Measurements from ENCODE around the gene CAMKMT.

The CAMKMT gene

DNA sequence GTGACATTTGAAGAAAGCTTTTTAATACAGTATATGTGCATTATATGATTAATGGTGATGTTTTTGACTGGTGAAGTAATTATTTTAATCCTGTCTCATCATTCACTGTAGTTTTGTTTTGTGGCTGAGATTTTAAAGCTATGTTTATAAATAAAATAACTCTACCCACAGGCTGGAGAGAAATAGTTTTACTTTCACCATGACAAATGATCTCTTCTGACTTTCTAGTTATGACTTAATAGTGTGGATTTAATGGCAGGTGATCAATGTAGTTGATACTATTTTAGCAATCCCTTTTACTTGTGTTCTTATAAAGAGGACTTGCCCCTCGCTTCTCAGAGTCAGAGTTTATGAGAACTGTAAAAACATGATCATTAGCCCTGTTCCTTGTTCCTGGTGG is 290.2 kb downstream of the CAMKMT start:
- no peak for DNase-seq (ENCODE audit: low read depth)

DNA sequence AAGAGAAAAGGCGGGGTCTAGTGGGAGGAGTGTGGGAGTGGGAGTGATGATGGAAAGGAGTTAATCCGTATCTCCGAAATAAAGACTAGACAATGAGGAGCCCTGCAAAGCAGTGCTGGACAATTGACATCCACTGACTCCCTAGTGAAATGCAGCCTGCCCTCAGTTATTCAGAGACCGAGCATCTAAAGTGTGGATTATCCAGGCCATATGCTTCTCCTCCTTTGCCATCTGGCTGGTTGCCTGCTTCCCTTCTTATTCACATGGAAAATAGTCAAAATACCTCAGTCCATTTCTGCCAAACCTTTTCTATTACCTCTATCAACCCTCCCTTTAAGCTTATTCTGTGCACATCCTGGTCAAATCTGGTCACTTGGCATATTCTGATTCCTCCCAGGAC is 291.0 kb downstream of the CAMKMT start:
- no peak for DNase-seq (ENCODE audit: low read depth)

DNA sequence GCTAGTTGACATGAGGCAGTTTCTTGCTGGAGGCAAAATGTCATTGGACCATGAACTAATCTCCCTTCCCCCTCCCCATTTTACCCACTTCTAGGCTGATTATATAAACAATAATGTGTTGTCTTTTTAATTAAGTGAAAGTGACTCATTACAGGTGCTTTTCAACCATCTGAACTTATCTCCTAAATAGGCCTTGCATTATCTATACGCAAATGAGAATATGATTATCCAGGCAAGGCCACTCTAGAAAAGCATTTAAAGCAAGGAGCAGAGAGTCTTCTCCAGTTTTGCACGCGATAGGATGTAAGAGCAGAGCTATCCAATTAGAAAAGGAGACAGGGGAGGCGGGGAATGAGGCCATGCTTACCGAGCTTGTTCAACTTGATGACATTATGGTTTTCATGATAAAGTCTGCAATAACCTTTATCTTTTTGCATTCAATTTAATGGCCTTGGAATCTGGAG is 293.7 kb downstream of the CAMKMT start:
- DNase-seq (ENCODE audit: low read depth): no peak

DNA sequence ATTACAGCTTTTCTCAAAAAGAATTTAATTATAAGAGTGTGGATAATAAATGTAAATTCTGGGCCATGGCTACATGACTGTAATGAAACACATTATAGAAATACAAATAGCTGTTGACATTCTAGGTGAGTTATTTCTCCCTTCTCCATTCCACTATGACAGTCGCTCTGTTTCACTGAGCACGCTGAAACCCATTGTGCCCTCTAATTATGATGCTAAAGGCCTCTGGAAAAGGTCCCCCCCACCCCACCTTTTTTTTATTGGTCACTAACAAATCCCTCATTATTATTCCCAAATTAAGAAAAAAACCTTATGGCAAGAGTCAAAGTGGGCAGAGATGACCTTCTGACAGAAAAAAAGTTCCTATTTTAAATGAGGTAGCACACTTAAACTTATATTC is 294.7 kb downstream of the CAMKMT start:
- no peak for DNase-seq (ENCODE audit: low read depth)

DNA sequence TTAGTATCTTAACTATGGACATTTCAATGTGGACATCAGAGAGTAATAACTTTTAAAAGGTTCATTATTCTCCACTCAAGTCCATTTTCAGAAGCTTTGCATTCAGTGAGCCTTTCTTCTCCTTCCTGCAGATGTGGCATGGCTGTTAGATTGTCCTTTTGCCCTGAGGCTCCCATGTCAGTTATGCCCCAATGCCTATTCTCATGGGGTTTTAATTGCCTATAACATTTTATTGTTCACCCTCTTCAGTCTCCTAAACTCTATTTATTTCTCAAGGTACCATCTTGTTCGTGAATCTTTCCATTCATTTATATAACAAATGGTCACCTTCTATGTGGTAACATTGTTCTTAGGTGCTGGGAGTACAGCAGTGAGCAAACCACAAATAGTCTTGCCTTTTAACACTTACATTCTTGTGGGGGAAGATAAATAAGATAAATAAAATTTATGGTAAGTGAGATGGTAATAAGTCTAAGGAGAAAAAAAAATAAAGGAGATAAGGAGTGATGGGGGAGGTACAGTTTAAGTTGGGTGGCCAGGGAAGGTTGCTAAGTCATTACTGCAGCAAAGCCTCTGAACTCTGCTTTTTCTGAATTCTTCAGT is 301.8 kb downstream of the CAMKMT start:
- DNase-seq (ENCODE audit: low read depth): no peak

DNA sequence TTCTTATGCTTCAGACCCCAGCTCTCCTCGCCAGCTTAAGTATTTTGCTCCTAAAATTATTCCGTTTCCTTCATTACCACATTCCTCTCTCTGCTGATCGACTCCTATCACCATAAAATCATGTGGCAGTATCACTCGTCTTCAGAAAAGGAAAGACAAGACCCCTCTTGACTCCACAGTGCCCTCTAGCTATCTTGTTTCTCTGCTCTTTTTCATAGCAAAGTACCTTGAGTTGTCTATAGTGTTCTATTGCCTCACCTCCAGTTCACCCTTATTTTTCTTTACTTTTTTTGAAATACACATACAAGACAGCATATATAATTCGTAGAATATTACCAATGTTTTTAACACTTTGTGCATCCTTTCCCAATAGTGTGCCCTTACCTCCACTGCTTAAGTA is 306.6 kb downstream of the CAMKMT start:
- DNase-seq (ENCODE audit: low read depth): no peak

DNA sequence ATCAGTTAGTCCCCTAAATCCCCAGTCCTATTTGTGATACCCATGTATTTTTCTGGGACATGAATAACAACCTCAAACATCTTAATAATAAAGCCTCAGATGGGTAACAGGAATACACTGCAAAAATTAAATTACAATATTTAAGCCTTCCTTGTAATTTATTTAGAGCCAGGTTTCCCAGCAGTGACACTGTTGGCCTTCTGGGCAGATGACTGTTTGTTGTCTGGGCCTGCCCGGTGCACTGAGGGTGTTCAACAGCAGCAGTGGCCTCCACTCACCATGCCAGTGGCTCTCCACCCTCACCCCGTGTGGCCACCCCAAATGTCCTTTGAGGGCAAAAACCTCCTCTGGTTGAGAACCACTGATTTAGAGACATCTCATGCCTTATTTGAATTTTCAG is 309.5 kb downstream of the CAMKMT start:
- no peak for DNase-seq (ENCODE audit: low read depth)

DNA sequence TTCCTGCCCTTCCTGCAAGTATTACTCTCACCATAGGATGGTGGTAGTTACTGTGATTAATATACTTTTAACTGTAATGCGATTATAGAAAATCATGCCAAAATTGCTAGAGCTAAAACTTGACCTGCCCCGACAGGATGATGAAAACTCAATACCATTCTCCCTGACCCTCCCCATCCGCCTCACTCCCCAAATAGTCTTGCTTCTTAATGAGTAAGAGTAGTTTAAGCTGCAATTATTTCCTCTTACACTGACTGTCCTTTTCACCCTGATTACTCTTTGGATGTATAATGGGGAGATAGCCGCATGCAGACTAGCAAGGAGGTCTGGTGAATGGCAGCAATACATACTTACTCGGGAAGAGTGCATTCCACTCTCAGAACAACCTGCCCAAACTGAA is 310.2 kb downstream of the CAMKMT start:
- no peak for DNase-seq (ENCODE audit: low read depth)

DNA sequence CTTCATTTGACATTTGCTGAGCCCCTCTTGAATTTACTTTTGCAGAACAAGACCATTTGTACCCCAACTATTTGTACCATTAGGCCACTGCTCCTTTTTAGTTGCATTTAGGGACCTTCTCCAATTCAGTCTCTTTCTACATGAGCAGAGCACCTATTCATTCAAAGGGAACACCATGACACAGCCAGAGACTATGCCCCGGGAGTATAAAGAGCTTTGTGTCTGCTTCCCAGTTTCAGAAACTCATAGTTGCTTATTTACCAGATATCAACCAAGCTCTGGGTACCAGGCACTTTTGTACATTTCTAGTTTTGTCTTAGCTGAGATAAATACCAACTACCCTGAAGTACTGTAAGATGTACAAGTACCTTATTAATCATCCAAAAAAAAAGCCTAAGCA is 310.7 kb downstream of the CAMKMT start:
- DNase-seq (ENCODE audit: low read depth): no peak

DNA sequence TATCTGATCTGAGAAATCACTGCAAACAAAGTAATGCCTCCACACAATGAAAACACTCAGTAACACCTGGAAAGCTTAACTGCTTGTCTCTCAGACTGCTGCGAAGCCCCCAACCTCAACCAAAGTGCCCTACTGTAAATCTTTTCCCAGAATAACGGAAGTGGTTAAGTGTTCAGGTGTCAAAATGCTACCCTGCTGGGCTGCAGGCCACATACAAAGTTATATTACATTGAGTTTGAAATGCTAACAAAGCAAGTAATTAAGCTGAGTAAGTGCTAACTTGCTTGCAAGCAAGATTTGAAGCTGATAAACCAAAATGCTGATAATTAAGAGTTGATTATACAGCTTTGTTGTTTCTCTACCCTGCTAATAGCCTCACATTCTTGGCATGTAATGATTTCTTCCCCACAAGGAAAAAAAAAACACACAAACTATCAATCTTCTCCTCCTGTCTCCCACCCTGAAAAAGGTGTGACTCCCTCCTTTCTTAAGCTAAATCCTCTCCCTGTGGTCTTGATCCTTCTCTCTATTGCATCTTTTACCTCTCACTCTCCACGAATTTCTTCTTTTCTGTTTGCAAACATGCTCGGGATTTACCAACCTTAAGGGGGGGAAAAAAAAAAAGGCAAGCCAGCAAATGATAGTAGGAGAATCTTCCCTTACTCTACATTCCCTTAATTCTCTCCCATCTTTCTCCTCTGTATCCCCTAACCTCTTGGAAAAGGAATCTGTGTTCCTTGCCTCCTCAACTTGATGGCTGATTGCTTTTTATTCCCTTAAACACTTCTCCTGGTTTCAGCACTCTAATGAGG is 312.9 kb downstream of the CAMKMT start:
- no peak for DNase-seq (ENCODE audit: low read depth)

DNA sequence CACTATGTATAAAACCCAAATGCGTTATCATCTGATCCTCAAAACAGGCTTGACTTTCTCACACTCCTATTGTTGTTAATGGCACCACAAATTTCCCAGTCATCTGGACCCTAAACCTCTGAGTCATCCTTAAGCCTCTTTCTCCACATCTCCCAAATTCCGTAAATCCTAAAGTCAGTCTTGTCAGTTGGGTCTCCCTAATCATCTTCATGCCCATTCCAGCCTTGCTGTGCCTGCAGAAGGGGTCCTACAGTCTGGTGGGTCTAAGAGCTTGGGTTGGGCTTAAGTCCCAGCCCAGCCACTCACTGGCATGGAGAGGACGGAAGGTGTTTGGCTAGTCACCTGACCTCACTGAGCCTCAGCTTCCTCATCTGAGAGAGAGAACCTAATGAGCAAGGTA is 314.6 kb downstream of the CAMKMT start:
- DNase-seq (ENCODE audit: low read depth): no peak

DNA sequence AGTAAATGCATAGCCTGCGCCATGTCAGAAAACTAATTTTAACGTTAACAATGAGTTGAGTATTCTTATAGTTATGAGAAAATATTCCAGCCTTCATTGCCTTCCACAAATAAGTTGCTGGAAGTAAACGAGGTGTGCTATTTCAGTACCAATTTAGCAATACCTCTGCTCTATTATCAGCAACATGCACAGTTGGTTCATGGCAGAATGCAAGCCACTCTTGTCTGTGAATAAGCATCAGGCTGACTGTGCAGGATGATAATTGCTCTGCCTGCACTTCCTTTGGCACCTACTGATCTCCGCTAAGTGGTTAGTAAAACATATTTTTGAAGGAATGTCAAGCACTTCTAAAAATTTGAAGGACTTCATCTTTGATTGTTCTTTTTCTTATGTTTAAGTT is 317.8 kb downstream of the CAMKMT start:
- DNase-seq (ENCODE audit: low read depth): no peak

DNA sequence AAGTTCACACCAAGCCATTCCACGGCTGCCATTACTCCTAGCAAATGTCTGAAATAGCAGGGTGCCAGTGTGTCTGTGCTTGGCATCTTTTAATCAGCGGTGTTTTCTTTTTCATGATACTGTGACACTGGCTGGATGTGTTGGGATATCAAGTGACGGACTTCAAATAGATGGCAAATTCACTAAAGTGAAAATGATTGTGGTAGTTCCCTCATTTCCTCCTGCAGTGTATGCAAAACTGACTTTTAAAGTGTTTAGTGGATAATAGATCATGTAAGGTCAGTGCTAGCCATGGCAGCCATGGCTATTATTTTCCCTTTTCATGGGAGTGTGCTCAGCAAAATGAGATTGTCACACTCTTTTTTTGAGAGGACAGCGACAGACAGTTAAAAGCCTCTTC is 318.2 kb downstream of the CAMKMT start:
- no peak for DNase-seq (ENCODE audit: low read depth)

DNA sequence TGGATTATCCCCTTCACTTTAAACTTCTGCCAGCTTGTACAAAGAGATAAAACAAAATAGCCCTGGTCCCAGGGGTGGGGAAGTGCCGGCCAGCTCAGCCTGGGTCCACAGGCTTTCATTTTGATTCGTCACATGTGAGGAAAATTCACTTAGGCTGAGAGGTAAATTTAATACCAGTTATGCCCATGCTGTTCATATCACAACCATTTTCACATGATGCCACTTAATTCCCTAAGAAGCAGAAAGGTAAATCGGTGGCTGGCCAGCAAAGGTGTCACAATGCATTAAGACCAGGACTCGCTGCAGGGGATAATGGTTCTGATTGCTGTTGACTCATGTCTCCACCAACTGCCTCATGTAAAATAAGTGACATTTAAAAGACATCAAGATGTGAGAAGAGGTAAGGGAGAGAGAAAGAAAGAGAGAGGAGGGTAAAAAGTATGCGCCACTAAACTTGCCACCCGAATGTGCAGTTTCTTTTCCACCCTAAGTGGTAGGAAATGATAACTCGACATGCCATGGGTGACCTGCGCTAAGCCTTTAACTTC is 318.8 kb downstream of the CAMKMT start:
- no peak for DNase-seq (ENCODE audit: low read depth)

DNA sequence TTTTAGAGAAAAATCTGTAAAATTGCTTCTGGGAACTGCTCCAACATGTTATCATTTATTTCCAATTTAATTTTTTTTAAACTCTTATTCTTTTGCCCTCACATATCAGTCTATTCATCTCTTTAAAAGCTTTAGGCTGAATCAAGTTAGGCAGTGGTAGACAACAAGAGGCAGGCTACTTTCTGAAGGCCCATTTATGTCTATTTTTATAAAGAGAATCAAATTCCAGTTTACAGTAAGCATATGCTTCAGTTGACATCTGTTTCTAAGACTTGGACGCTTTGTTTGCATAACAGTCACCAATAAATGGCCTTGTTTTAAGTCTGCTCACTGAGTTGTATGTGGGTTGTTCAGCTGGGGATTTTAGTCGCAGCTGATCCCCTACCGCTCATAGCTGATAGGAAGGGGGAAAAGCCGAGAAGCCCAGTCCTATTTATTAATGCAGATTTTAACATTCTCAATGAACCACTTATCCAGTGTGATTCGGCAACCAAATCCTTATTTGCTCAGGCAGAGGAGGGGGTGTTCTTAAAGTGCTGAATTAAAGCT is 319.3 kb downstream of the CAMKMT start:
- DNase-seq (ENCODE audit: low read depth): no peak

DNA sequence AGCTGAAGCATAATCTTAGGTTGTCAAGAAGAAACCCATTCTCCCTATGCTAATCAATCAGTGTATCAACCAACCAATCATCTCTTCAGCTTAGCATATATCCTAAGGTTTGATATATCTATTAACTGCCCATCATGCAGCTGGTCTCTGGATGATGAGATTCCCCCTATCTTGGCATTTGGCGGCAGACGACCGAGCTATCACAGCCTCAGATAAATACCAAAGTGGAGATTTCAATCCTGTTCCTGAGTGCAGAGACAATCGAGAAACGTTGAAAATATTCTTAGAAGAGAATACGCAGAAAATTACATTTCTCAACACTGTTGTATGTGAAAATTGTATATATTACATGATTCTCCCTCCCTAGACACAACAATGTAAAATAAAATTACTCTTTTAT is 320.7 kb downstream of the CAMKMT start:
- DNase-seq (ENCODE audit: low read depth): no peak

DNA sequence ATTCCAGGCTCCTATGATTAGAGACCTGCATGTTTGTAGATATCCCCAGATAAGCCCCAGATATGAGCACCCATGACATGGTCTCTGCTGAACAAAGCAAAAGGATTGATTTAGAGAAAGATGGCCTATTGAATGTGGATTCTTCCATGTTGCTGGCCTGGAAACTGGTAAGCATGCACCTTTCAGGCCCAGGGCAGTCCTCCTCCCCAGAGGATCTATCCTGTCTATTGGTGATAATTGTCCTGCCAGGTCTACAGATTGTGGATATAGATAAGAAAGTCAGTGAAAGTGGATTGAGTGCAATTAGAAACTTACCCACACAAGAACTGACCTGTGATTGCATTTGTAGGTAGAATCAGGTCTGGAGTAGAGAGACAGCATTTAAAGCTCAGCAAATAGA is 322.8 kb downstream of the CAMKMT start:
- no peak for DNase-seq (ENCODE audit: low read depth)

DNA sequence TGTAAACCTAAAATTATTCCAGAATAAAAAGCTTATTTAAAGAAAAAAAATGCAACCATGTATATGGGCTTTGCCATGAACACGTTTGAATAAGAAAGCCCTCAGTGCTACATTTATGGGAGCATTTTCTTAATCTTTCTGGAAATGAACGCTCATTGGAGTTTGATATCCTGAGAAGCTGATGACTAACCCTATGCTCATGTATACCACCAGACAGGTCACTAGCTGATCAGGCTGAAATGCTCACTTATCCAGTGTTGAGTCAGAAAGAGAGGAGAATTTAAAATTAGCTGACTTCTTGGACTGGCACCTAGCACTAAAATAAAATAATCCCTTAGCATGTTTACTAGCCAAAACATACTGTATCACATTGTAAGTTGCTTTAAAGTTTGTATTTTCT is 324.8 kb downstream of the CAMKMT start:
- no peak for DNase-seq (ENCODE audit: low read depth)

DNA sequence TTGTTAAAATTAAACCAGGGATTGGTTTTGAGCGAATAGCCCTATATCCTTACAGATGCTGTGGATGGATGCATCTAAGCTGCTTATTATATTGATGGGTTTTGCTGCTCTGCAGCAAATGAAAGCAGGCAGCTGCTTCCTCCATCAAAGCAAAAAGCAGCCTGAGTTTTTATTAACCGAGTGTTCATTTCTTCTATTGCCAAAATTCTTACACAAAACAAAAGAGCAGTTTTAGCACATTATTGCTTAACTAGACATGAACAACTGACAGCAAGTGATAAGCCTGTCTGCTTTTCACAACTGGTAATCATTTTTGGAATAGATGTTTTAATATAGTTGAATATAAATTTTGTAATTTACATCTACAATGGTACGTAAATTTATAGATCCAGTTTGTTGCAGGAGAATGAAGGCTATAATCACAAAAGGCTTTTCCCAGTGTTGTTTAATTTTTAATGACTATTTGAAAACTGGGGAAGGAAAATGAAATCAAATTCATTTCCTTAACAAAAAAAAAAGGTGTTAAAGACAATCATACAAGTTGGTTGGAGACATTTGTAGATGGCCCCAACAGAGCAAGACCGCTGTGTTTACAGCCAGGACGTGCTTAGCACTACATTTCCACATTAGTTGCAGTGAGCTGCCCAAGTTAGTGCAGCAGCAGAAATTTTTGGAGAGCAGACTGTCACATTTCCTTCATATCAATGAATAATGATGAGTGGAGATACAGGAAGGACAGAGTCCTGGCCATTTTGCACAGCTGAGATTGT is 326.1 kb downstream of the CAMKMT start:
- no peak for DNase-seq (ENCODE audit: low read depth)

DNA sequence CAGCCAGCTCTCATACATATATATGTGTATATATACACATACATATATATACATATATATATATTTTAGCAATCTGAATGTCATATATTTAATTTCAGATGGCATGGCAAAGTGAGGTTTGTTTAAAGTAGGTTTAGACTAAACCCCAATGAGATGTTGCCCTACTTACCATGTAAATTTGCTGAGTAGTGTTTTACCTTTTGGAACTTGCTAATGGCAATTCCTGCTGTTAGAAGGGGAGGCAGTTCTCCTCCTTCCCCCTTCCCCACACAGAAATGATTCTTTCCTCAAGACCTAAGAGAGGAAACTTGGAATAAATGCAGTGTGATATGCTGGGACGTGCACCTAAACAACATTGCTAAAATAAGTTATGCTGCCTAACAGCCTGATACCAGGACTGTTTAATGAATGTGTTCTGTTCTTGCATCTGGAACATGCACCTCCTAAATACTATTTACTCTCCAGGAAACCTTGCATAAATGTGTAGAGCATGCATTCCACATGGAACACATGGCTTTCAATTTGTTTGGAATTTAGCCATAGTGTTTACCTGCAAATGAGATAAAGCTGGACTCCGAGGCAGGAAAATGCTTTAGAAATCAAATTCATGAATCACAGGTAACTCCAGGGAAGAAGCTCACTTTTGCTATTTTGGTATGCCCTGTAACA is 326.8 kb downstream of the CAMKMT start:
- DNase-seq (ENCODE audit: low read depth): no peak

DNA sequence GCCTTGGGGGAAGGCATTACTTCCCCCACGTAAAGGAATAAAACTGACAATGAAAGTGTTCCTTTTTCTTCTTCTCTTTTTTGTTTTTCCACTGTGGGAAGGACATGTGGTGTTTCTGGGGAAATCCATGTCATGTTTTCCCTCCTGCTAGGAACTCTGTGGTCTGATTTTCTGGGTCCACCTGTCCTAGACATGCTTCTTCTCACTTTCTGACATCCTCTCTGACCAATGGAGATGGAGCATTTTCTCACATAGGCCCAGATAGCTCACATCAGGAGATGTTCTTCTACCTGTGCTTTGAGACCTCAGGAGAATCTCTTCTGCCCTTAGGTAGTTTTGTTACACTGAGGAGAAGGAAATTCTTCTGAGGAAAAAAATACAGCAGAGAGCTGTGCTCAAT is 327.8 kb downstream of the CAMKMT start:
- no peak for DNase-seq (ENCODE audit: low read depth)

DNA sequence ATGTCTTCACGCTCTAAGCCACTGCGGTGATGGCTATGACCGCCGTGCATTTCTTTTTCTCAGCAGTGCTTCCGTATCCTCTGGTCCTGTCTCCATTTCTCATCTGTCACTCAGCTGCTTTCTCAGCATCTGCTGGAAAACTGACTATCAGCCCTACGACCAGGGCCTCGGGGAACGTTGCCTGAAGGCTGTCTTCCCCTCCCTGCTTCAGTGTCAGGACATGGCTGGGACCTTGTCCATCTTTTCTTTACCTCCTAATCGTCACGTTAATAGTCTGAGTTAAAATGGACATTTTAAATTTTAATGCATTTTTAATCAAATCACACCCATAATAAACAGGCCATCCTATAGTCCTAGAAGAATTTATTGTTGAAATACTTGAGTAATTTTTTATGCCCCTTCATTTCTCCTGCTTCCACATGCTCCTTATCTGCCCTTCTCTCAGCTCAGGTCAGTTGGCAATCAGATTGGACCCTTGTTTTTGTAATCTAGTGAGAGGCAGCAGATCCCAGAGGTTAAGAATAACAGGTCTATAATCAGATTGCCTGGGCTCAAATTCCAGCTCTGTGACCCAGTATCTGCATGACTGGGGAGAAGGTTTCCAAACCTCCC is 329.5 kb downstream of the CAMKMT start:
- DNase-seq (ENCODE audit: low read depth): no peak

All from stimulated activated CD8-positive, alpha-beta memory T cell treated with anti-CD3 and anti-CD28 coated beads, Interleukin-12 subunit alpha, Interleukin-12 subunit beta, amount 100 ng/mL, for 4 hours (primary cell).